PFSK-1 (cell line): Measurements from ENCODE around the gene CNOT11.

Source experiments
- FOXP2 ChIP-seq: optimal IDR thresholded peaks from 2 replicates; pipeline ENCODE3; 2011; ENCODE audit warnings: borderline replicate concordance, control low read depth, inconsistent platforms; ENCODE audit not compliant: insufficient read depth; ENCODE audit errors: extremely low read length, extremely low read depth
- POLR2AphosphoS5 ChIP-seq: IDR thresholded peaks from 2 replicates; pipeline ENCODE4 v1.6.1; 2012; ENCODE audit warnings: low read depth, mild to moderate bottlenecking, control low read depth, low read length, moderate library complexity
- SIN3A ChIP-seq: IDR thresholded peaks from 2 replicates; pipeline ENCODE4 v1.6.1; 2012; ENCODE audit warnings: mild to moderate bottlenecking, low read length, moderate library complexity, borderline replicate concordance; ENCODE audit not compliant: insufficient read depth
- TAF1 ChIP-seq: IDR thresholded peaks from 2 replicates; pipeline ENCODE4 v1.6.1; 2012; ENCODE audit warnings: low read length, control low read depth, borderline replicate concordance; ENCODE audit not compliant: insufficient read depth
- TF ChIP-seq, protein P1 (sequence below), 2 experiments: IDR thresholded peaks; 2 replicates each; pipeline versions ENCODE4 v1.6.1 to v1.8.0; 2011 to 2012; ENCODE audit warnings: low read depth in 2 of 2, low read length in 2 of 2, control low read depth in 1 of 2, inconsistent platforms in 1 of 2, mild to moderate bottlenecking in 1 of 2, moderate library complexity in 1 of 2; ENCODE audit not compliant: insufficient read depth in 1 of 2

Gene CNOT11

DNA sequence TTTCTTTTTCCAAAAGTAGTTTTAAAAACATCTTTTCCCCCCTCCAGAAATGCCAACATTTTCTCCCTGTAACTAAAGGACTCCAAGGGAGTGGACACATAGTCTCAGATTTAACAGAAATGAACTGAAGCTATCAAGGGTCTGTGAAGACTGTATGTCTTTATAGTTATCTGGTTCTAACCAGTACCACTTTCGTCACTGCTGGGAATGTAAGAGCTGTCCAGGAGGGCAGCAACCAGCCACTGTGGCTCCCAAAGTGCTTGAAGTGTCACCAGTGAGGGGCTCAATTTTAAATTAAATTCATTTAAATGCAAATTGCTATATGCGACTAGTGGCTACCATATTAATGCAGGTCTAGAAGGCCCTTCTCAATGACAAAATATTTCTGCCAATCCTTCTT is 40.9 kb downstream of the CNOT11 start:
- no peak for TF ChIP-seq TAF1
- no peak for TF ChIP-seq POLR2AphosphoS5
- TF ChIP-seq FOXP2, result no peak
- no peak for TF ChIP-seq SIN3A
- TF ChIP-seq, protein P1, sequence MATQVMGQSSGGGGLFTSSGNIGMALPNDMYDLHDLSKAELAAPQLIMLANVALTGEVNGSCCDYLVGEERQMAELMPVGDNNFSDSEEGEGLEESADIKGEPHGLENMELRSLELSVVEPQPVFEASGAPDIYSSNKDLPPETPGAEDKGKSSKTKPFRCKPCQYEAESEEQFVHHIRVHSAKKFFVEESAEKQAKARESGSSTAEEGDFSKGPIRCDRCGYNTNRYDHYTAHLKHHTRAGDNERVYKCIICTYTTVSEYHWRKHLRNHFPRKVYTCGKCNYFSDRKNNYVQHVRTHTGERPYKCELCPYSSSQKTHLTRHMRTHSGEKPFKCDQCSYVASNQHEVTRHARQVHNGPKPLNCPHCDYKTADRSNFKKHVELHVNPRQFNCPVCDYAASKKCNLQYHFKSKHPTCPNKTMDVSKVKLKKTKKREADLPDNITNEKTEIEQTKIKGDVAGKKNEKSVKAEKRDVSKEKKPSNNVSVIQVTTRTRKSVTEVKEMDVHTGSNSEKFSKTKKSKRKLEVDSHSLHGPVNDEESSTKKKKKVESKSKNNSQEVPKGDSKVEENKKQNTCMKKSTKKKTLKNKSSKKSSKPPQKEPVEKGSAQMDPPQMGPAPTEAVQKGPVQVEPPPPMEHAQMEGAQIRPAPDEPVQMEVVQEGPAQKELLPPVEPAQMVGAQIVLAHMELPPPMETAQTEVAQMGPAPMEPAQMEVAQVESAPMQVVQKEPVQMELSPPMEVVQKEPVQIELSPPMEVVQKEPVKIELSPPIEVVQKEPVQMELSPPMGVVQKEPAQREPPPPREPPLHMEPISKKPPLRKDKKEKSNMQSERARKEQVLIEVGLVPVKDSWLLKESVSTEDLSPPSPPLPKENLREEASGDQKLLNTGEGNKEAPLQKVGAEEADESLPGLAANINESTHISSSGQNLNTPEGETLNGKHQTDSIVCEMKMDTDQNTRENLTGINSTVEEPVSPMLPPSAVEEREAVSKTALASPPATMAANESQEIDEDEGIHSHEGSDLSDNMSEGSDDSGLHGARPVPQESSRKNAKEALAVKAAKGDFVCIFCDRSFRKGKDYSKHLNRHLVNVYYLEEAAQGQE (IDR thresholded peaks at IDR 0.05; ENCODE audit: insufficient read depth in 1 of 2, low read depth in 2 of 2, low read length in 2 of 2), result no peak

DNA sequence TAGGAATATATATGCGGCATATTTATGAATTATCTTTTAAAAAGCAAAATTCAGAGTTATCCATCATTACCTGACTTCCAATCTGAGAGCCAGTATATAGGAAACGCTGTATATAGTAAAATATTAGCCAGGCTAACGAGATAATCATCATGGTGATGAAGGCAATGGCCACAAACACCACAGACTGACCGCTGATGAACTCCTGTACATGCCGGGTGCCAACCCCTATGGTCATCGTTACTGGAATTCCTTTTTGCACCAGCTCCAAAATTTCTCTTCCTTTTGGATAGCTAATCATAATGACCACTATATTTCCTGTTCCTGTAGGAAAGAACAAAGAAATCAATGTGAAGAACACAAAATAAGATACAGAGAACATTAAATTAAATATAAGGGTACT is 42.2 kb downstream of the CNOT11 start:
- no peak for TF ChIP-seq POLR2AphosphoS5
- TF ChIP-seq TAF1, result no peak
- TF ChIP-seq, protein P1 (IDR thresholded peaks at IDR 0.05; ENCODE audit: insufficient read depth in 1 of 2, low read depth in 2 of 2, low read length in 2 of 2), result no peak
- no peak for TF ChIP-seq SIN3A
- TF ChIP-seq FOXP2, result no peak

DNA sequence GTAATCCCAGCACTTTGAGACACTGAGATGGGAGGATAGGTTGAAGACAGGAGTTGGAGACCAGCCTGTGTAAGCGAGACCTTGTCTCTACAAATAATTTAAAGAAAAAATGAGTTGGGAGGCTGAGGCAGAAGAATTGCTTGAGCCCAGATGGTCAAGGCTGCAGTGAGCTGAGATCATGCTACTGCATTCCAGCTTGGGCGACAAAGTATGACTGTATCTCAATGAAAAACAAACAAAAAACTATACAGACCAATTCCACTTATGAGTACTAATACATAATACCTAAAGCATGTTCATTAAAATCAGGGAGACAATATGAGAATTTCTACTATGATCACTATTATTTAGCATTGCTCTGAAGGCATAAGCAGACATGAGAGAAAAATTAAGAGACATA is 43.2 kb downstream of the CNOT11 start:
- TF ChIP-seq FOXP2, result no peak
- TF ChIP-seq, protein P1 (IDR thresholded peaks at IDR 0.05; ENCODE audit: insufficient read depth in 1 of 2, low read depth in 2 of 2, low read length in 2 of 2), result no peak
- no peak for TF ChIP-seq POLR2AphosphoS5
- no peak for TF ChIP-seq TAF1
- no peak for TF ChIP-seq SIN3A

DNA sequence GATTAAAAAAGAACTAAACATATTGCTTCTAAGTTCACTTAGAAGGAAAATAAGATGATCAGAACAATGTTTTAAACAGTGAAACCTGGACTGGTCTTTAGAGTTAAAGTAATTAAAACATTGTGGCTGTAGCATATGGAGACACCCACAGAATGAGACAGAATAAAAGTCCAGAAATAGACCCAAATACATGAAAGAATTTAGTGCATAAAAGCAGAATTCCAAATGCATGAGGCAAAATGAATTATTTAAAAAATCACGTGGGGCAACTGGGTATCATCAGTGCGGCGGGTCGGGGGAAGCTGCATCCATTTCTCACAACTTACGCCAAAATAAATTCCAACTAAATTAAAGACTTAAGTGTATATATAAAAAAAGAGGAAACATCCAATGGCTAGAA is 43.7 kb downstream of the CNOT11 start:
- TF ChIP-seq, protein P1 (IDR thresholded peaks at IDR 0.05; ENCODE audit: insufficient read depth in 1 of 2, low read depth in 2 of 2, low read length in 2 of 2), result no peak
- TF ChIP-seq TAF1 (no peak), SIN3A (no peak), POLR2AphosphoS5 (no peak), FOXP2 (no peak)

DNA sequence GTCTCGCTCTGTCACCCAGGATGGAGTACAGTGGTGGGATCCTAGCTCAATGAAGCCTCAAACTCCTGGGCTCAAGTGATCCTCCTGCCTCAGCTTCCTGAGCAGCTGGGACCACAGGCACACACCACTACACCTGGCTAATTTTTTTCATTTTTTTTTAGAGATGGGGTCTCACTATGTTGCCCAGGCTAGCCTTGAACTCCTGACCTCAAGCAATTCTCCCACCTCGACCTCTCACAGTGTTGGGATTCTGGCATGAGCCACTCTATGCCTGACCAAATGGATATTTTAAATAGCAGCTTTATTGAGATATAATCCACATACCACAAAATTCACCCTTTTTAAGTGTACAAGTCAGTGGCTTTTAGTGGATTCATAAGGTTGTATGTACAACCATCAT is 44.7 kb downstream of the CNOT11 start:
- TF ChIP-seq FOXP2, result no peak
- no peak for TF ChIP-seq SIN3A
- TF ChIP-seq POLR2AphosphoS5, result no peak
- TF ChIP-seq, protein P1 (IDR thresholded peaks at IDR 0.05; ENCODE audit: insufficient read depth in 1 of 2, low read depth in 2 of 2, low read length in 2 of 2), result no peak
